ENCODE results near the gene GOT1. TPM values are rescaled to one million over a fixed set of nuclear protein-coding genes. Genes with fewer than 3 reads are reported as not detected.

GOT1 gene
- polyA plus RNA-seq, 1 donor, result 31.3 TPM

DNA sequence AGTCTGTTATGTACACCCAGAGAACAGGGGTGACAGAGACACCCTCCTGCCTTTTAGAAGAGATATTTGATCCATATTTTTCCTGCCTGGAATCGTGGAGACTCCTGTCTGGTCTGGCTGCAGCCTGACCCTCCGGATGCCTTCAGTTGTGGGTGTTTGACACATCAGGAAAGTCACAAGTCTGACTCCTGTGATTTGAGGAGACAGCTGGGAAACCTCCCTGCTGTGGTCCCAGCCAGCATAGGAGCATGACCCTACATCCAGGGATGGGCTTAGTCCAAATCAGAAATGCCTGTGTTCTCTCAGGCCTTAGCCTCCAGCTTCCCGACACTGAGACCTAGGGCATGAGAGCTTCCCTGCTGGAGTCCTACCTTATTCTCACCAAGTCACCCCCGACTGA is 43.4 kb downstream of the GOT1 start:
- no peaks in the 10 kb centered on the region for H3K9me3 ChIP-seq (ENCODE audit: control insufficient read depth, low read depth, low read length)
- no peak overlapping the region for H3K27ac ChIP-seq (ENCODE audit: low read length)
- no peaks in the 10 kb centered on the region for H3K4me1 ChIP-seq (ENCODE audit: control insufficient read depth, insufficient read depth, low read length)
- WGBS (ENCODE audit: insufficient coverage, low lambda C conversion rate), result no CpG with 5 or more reads among the region's 4 CpGs
- no peaks in the 10 kb centered on the region for H3K36me3 ChIP-seq (ENCODE audit: control insufficient read depth, insufficient read depth, low read length)
- no peak overlapping the region for H3K4me3 ChIP-seq (ENCODE audit: low read length)
- no peak for DNase-seq
- peaks cover 14% of the 10 kb centered on the region for H3K27me3 ChIP-seq (ENCODE audit: control insufficient read depth, insufficient read depth, low read length)

GRCh38 chr10:99382176-99382575 is 48.2 kb downstream of the GOT1 start:
- no peaks in the 10 kb centered on the region for H3K9me3 ChIP-seq (ENCODE audit: control insufficient read depth, low read depth, low read length)
- DNase-seq, result no peak
- no peak overlapping the region for H3K27ac ChIP-seq (ENCODE audit: low read length)
- peaks cover 12% of the 10 kb centered on the region for H3K27me3 ChIP-seq (ENCODE audit: control insufficient read depth, insufficient read depth, low read length)
- H3K36me3 ChIP-seq (ENCODE audit: control insufficient read depth, insufficient read depth, low read length), result no peaks in the 10 kb centered on the region
- H3K4me1 ChIP-seq (ENCODE audit: control insufficient read depth, insufficient read depth, low read length), result no peaks in the 10 kb centered on the region
- WGBS (ENCODE audit: insufficient coverage, low lambda C conversion rate), result no CpG with 5 or more reads among the region's 1 CpG
- H3K4me3 ChIP-seq (ENCODE audit: low read length), result no peak overlapping the region

GRCh38 chr10:99375426-99375825 is 55.0 kb downstream of the GOT1 start:
- no peaks in the 10 kb centered on the region for H3K36me3 ChIP-seq (ENCODE audit: control insufficient read depth, insufficient read depth, low read length)
- H3K4me1 ChIP-seq (ENCODE audit: control insufficient read depth, insufficient read depth, low read length), result no peaks in the 10 kb centered on the region
- DNase-seq, result no peak
- no peak overlapping the region for H3K27ac ChIP-seq (ENCODE audit: low read length)
- H3K9me3 ChIP-seq (ENCODE audit: control insufficient read depth, low read depth, low read length), result no peaks in the 10 kb centered on the region
- H3K27me3 ChIP-seq (ENCODE audit: control insufficient read depth, insufficient read depth, low read length), result peaks cover 13% of the 10 kb centered on the region
- H3K4me3 ChIP-seq (ENCODE audit: low read length), result no peak overlapping the region

DNA sequence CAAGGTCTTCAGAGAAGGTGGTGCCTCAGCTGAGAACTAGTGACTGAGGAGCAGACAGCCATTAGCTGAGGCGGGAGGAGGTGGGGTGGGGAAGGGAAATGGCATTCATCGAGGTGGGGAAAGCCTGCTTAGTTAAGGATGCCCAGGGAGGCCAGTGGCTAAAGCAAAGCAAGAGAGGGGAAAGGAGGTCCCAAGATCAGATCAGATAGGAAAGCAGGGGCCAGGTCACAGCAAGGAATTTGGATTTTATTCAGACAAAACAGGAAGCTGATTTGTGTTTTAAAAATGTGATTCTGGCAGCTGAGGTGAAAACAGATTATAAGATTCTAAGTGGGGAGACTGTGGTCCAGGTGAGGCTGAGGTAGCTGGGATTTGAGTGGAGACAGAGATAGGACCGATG is 55.5 kb downstream of the GOT1 start:
- WGBS (ENCODE audit: insufficient coverage, low lambda C conversion rate), result no CpG with 5 or more reads among the region's 3 CpGs
- H3K27me3 ChIP-seq (ENCODE audit: control insufficient read depth, insufficient read depth, low read length), result peaks cover 13% of the 10 kb centered on the region
- H3K27ac ChIP-seq (ENCODE audit: low read length), result no peak overlapping the region
- no peak overlapping the region for H3K4me3 ChIP-seq (ENCODE audit: low read length)
- DNase-seq, result no peak
- H3K36me3 ChIP-seq (ENCODE audit: control insufficient read depth, insufficient read depth, low read length), result no peaks in the 10 kb centered on the region
- no peaks in the 10 kb centered on the region for H3K9me3 ChIP-seq (ENCODE audit: control insufficient read depth, low read depth, low read length)
- no peaks in the 10 kb centered on the region for H3K4me1 ChIP-seq (ENCODE audit: control insufficient read depth, insufficient read depth, low read length)

- H3K36me3 ChIP-seq (ENCODE audit: control insufficient read depth, insufficient read depth, low read length), result no peaks in the 10 kb centered on the region
- no CpG with 5 or more reads among the region's 2 CpGs for WGBS (ENCODE audit: insufficient coverage, low lambda C conversion rate)
- no peak for DNase-seq
- H3K27ac ChIP-seq (ENCODE audit: low read length), result no peak overlapping the region
- no peak overlapping the region for H3K4me3 ChIP-seq (ENCODE audit: low read length)
- no peaks in the 10 kb centered on the region for H3K9me3 ChIP-seq (ENCODE audit: control insufficient read depth, low read depth, low read length)
- H3K4me1 ChIP-seq (ENCODE audit: control insufficient read depth, insufficient read depth, low read length), result no peaks in the 10 kb centered on the region
- H3K27me3 ChIP-seq (ENCODE audit: control insufficient read depth, insufficient read depth, low read length), result peaks cover 15% of the 10 kb centered on the region
Observed at GRCh38 chr10:99374526-99374925, 55.9 kb downstream of the GOT1 start.

GRCh38 chr10:99372546-99373271 is 57.7 kb downstream of the GOT1 start:
- 69% methylated on average over 3 of the region's 9 CpGs for WGBS (ENCODE audit: insufficient coverage, low lambda C conversion rate)
- H3K9me3 ChIP-seq (ENCODE audit: control insufficient read depth, low read depth, low read length), result no peaks in the 10 kb centered on the region
- H3K27me3 ChIP-seq (ENCODE audit: control insufficient read depth, insufficient read depth, low read length), result peaks cover 22% of the 10 kb centered on the region
- H3K4me1 ChIP-seq (ENCODE audit: control insufficient read depth, insufficient read depth, low read length), result no peaks in the 10 kb centered on the region
- no peak for DNase-seq
- H3K27ac ChIP-seq (ENCODE audit: low read length), result no peak overlapping the region
- H3K36me3 ChIP-seq (ENCODE audit: control insufficient read depth, insufficient read depth, low read length), result no peaks in the 10 kb centered on the region
- no peak overlapping the region for H3K4me3 ChIP-seq (ENCODE audit: low read length)

- Histone ChIP-seq H3K9me3 (ENCODE audit: control insufficient read depth, low read depth, low read length) (no peaks in the 10 kb centered on the region), H3K27me3 (ENCODE audit: control insufficient read depth, insufficient read depth, low read length) (peaks cover 21% of the 10 kb centered on the region), H3K36me3 (ENCODE audit: control insufficient read depth, insufficient read depth, low read length) (no peaks in the 10 kb centered on the region), H3K4me3 (ENCODE audit: low read length) (no peak overlapping the region), H3K4me1 (ENCODE audit: control insufficient read depth, insufficient read depth, low read length) (no peaks in the 10 kb centered on the region), H3K27ac (ENCODE audit: low read length) (no peak overlapping the region)
- DNase-seq, result no peak
- WGBS (ENCODE audit: insufficient coverage, low lambda C conversion rate), result 20% methylated on average over 1 of the region's 2 CpGs
Observed at GRCh38 chr10:99370993-99371392, 59.4 kb downstream of the GOT1 start.

DNA sequence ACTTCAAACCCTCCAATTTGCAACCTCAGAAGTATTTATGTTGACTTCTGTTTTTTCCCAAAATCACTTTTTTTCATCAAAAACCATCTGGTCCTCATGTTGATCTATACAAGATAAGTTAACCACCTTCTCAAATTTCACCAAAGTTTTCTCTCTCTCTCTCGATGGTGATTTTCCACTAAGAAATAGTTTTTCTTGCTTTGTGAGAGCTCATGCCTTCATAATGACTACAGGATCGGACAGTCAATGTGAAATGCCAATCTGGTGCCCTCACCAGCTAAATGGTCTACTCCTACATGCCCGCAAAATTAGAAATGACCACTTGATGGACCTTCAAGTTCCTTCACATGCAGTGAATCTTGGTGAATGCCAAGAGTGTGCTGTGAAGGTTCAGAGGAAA is 60.9 kb downstream of the GOT1 start:
- H3K4me1 ChIP-seq (ENCODE audit: control insufficient read depth, insufficient read depth, low read length), result no peaks in the 10 kb centered on the region
- WGBS (ENCODE audit: insufficient coverage, low lambda C conversion rate), result 90% methylated on average over 2 of the region's 3 CpGs

GRCh38 chr10:99369126-99369525 is 61.3 kb downstream of the GOT1 start:
- no peaks in the 10 kb centered on the region for H3K4me1 ChIP-seq (ENCODE audit: control insufficient read depth, insufficient read depth, low read length)
- no peak for DNase-seq
- WGBS (ENCODE audit: insufficient coverage, low lambda C conversion rate), result no CpG with 5 or more reads among the region's 5 CpGs
- H3K27me3 ChIP-seq (ENCODE audit: control insufficient read depth, insufficient read depth, low read length), result peaks cover 23% of the 10 kb centered on the region
- no peak overlapping the region for H3K4me3 ChIP-seq (ENCODE audit: low read length)
- H3K27ac ChIP-seq (ENCODE audit: low read length), result no peak overlapping the region
- H3K36me3 ChIP-seq (ENCODE audit: control insufficient read depth, insufficient read depth, low read length), result no peaks in the 10 kb centered on the region
- no peaks in the 10 kb centered on the region for H3K9me3 ChIP-seq (ENCODE audit: control insufficient read depth, low read depth, low read length)

More for the DNA sequence above, 60.9 kb downstream of the GOT1 start:
- H3K27me3 ChIP-seq (ENCODE audit: control insufficient read depth, insufficient read depth, low read length), result peaks cover 23% of the 10 kb centered on the region
- H3K9me3 ChIP-seq (ENCODE audit: control insufficient read depth, low read depth, low read length), result no peaks in the 10 kb centered on the region
- DNase-seq, result no peak
- no peaks in the 10 kb centered on the region for H3K36me3 ChIP-seq (ENCODE audit: control insufficient read depth, insufficient read depth, low read length)
- no peak overlapping the region for H3K4me3 ChIP-seq (ENCODE audit: low read length)
- H3K27ac ChIP-seq (ENCODE audit: low read length), result no peak overlapping the region

DNA sequence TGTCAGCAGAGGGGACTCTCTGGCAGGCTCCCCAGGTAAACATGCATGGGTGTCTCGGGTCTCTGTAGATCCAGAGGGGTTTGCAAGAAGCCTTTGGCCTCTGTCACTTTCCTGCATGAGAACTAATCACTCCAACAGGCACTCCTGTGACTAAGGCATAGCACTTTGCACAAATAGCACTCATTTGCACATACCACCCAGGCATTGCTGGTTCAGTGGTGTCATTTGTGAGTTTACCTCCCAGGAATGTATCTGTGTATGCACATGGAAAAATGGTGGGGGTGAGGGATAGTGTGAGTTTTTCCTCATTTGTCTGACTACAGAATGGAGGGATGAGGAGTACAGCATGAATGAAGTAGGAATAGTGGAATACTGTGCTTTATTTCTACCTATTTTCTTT is 61.8 kb downstream of the GOT1 start:
- Histone ChIP-seq H3K4me3 (ENCODE audit: low read length) (no peak overlapping the region), H3K9me3 (ENCODE audit: control insufficient read depth, low read depth, low read length) (no peaks in the 10 kb centered on the region), H3K4me1 (ENCODE audit: control insufficient read depth, insufficient read depth, low read length) (no peaks in the 10 kb centered on the region), H3K27me3 (ENCODE audit: control insufficient read depth, insufficient read depth, low read length) (peaks cover 23% of the 10 kb centered on the region), H3K36me3 (ENCODE audit: control insufficient read depth, insufficient read depth, low read length) (no peaks in the 10 kb centered on the region), H3K27ac (ENCODE audit: low read length) (no peak overlapping the region)
- DNase-seq, result no peak
- WGBS (ENCODE audit: insufficient coverage, low lambda C conversion rate), result no CpG with 5 or more reads among the region's 1 CpG

DNA sequence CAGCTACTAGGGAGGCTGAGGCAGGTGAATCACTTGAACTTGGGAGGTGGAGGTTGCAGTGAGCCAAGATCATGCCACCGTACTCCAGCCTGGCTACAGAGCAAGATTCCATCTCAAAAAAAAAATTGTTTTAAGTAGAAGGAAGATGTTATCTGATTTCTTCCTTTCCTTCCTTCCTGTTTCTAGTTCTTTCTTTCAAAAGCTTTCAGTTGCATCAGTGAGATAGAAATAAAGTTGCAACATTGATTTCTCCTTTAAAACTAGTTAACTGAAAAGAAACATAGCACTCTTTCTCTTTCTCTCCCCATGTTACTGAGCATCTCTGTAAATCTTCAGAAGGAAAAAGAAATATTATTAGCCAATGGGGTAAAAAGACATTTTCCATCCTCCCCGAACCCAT is 63.8 kb downstream of the GOT1 start:
- H3K4me1 ChIP-seq (ENCODE audit: control insufficient read depth, insufficient read depth, low read length), result no peaks in the 10 kb centered on the region
- whole genome bisulfite sequencing (ENCODE audit: insufficient coverage, low lambda C conversion rate), result no CpG with 5 or more reads among the region's 2 CpGs
- H3K27ac ChIP-seq (ENCODE audit: low read length), result no peak overlapping the region

More for the DNA sequence above, 63.8 kb downstream of the GOT1 start:
- Histone ChIP-seq H3K36me3 (ENCODE audit: control insufficient read depth, insufficient read depth, low read length) (no peaks in the 10 kb centered on the region), H3K27me3 (ENCODE audit: control insufficient read depth, insufficient read depth, low read length) (peaks cover 16% of the 10 kb centered on the region), H3K4me3 (ENCODE audit: low read length) (no peak overlapping the region), H3K9me3 (ENCODE audit: control insufficient read depth, low read depth, low read length) (no peaks in the 10 kb centered on the region)
- DNase-seq, result no peak
